NCI-H226 (cell line): ENCODE results near the gene APLF.
"Not testable (repeated sequence)": the region's sequence is repeated elsewhere in the genome, so short reads cannot be mapped to it uniquely, and the experiment has no call there.

Experiments
- DNase-seq: peaks from one replicate; pipeline ENCODE4 v3.0.0-alpha.2; 2015

APLF gene

GRCh38 chr2:68441179-68441993 is 26.0 kb upstream of the APLF start:
- DNase-seq, result peak; percentile 68

GRCh38 chr2:68441994-68442322 is 25.4 kb upstream of the APLF start:
- no peak for DNase-seq

- DNase-seq, result not testable (repeated sequence)
Observed at GRCh38 chr2:68446425-68446824, 21.0 kb upstream of the APLF start.

GRCh38 chr2:68447118-68447517 is 20.3 kb upstream of the APLF start:
- DNase-seq, result no peak

- no peak for DNase-seq
Observed at GRCh38 chr2:68448671-68449653, 18.4 kb upstream of the APLF start.

GRCh38 chr2:68452158-68452900 is 15.1 kb upstream of the APLF start:
- no peak for DNase-seq

- no peak for DNase-seq
Observed at GRCh38 chr2:68453761-68454360, 13.5 kb upstream of the APLF start.

- DNase-seq, result no peak
Observed at GRCh38 chr2:68454719-68455118, 12.7 kb upstream of the APLF start.

GRCh38 chr2:68456198-68456597 is 11.2 kb upstream of the APLF start:
- no peak for DNase-seq

- peak; percentile 61 for DNase-seq
Observed at GRCh38 chr2:68458981-68459380, 8.4 kb upstream of the APLF start.

GRCh38 chr2:68463287-68463877 is 4.0 kb upstream of the APLF start:
- no peak for DNase-seq

- DNase-seq, result no peak
Observed at GRCh38 chr2:68464651-68465050, 2.7 kb upstream of the APLF start.

- DNase-seq, result no peak
Observed at GRCh38 chr2:68465081-68465916, 2.1 kb upstream of the APLF start.

GRCh38 chr2:68466361-68466777 is 1.0 kb upstream of the APLF start:
- peak; percentile 62 for DNase-seq

GRCh38 chr2:68466778-68467076 is 658 bp upstream of the APLF start:
- DNase-seq, result no peak

- no peak for DNase-seq
Observed at GRCh38 chr2:68468801-68469200, 1.4 kb downstream of the APLF start.

- DNase-seq, result no peak
Observed at GRCh38 chr2:68469935-68470334, 2.5 kb downstream of the APLF start.

GRCh38 chr2:68471385-68471784 is 4.0 kb downstream of the APLF start:
- no peak for DNase-seq

GRCh38 chr2:68472796-68473414 is 5.5 kb downstream of the APLF start:
- no peak for DNase-seq

GRCh38 chr2:68475110-68475509 is 7.7 kb downstream of the APLF start:
- DNase-seq, result peak; percentile 24

- DNase-seq, result peak; percentile 30
Observed at GRCh38 chr2:68475576-68475975, 8.2 kb downstream of the APLF start.
